NCI-H2029 (cell line): ENCODE data around the gene PDCD6IP.

ENCODE experiments used
- DNase-seq: peaks from one replicate; lab custom pipeline; 2025; lab: John Stamatoyannopoulos, UW

The PDCD6IP gene

DNA sequence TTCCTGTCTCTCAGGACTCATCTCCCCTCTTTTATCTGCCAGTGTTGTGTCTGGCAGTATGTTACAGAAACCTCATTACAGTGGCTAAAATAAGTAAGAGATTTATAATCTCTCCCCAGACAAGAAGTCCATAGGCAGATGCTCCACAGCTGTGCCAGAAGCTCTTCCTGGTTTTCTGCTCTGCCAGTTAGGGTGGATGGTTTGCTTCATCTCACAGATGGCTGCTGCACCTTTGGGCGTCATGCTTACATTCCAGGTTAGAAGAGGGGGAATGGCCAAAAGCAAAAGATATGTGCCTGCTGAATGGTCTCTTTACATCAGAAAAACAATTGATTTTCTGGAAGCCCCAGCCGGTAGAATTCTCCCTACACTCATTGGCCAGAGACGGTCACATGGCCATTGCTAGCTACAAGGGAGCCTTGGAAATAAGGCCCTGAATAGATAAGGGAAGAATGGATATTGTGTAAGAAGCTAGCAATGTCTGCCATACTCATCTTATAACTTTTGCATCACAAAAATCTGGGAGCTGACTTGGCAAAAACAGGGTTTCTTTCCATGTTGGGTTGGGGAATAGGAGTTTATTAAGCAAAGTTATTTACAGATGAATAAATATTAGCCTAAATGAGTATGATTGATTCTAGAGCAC, 91.1 kb downstream of the PDCD6IP start:
- no peak for DNase-seq

- no peak for DNase-seq
Measured at GRCh38 chr3:33892655-33893054, 94.2 kb downstream of the PDCD6IP start.

GRCh38 chr3:33895658-33896057, 97.2 kb downstream of the PDCD6IP start:
- DNase-seq = no peak

GRCh38 chr3:33897306-33897705, 98.9 kb downstream of the PDCD6IP start:
- DNase-seq = no peak

GRCh38 chr3:33898901-33899300, 100.5 kb downstream of the PDCD6IP start:
- no peak for DNase-seq

DNA sequence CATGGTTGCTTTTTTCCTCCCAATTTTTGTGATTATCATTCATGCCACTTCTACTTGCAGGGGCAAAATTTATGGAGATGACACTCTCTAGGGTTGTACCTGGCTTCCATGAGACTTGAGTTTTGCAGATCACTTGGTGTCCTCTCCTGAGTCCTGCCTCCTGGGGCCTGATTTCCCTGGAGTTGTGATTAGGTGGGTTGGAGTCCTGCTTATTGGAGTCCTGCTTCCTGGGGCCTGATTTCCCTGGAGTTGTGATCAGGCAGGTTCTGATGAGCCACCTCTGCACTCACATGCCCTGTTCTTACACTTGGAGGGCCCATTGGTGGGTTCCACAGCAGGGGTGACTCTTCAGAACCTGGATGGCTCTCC, 102.0 kb downstream of the PDCD6IP start:
- DNase-seq = no peak

DNA sequence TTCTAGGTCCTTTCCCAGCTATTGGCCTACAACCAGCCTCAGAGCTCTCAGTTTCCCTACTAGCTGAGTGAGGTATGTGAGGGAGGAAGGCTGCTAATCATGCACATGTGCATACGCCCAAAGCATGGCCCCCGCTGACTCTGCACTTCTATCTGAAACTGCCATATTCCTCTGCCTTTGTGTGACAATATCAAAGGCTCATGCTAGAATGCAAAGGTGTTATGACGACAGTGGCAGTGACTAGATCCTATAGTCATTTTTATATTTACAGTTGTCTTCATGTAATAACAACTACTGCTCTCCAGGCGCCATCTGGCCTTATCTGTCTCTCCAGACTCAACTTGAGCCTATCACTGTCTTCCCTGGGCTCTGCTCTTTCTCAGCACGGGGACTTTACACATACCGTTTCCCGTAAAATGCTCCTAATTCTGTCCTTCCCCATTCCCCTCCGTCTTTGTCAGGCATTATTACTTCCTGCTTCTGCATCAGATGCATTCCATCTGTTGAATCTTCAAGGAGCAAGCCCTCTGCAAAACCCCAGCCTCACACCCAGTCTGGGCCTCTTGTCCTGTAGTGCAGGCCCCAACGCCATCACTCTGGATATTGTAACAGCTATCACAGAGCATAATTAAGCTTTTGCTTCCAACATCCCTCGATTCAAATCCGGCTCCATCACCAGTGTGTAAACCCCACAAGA, 102.5 kb downstream of the PDCD6IP start:
- no peak for DNase-seq

- DNase-seq = no peak
Measured at GRCh38 chr3:33901862-33902563, 103.6 kb downstream of the PDCD6IP start.

DNA sequence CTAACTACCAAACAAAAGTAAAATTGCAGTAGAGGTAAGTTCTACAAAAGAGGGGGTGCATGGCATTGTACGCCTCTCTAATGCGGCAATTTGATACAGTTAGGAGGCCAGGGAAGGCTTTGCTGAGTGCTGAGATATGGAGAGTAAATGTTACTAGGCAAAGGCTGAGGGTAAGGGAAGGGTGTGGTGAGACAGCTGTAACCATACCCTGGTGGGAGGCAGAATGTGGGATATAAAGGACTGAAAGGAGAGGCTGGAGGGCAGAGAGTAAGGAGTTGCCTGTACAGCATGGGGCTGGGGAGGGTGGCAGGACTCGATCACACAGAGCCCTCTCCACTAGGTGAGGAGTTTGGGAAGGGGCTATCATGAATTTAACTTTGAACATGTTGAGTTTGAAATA, 106.3 kb downstream of the PDCD6IP start:
- DNase-seq = no peak

DNA sequence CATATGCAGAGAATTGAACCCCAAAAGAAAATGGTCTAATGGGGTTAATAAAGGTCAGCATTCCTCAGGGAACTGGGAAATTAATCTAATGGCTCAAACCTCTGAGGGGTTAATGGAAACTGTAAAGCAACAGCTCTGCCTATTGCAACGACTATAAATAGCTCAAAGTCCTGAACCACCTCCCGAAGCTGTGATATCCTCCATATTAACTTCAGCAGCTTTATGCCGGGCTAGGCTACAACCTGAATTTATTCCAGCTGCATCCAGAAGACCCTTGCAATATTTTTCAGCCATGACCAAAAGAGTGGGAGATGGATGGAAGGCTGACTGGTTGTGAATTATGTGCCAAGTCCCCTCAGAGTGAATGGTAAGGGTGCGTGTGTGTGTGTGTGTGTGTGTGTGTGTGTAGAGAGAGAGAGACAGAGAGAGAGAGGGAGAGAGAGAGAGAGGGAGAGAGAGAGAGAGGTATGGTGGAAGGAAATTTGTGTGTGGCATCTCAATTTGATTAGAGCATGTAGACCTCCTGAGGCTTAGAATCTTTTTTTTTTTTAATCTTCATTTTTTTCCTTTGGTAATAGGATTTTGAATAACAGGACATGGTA, 109.9 kb downstream of the PDCD6IP start:
- DNase-seq = no peak

GRCh38 chr3:33909547-33909946, 111.1 kb downstream of the PDCD6IP start:
- DNase-seq = no peak

GRCh38 chr3:33910031-33910430, 111.6 kb downstream of the PDCD6IP start:
- DNase-seq = no peak

- no peak for DNase-seq
Measured at GRCh38 chr3:33911525-33912322, 113.3 kb downstream of the PDCD6IP start.

DNA sequence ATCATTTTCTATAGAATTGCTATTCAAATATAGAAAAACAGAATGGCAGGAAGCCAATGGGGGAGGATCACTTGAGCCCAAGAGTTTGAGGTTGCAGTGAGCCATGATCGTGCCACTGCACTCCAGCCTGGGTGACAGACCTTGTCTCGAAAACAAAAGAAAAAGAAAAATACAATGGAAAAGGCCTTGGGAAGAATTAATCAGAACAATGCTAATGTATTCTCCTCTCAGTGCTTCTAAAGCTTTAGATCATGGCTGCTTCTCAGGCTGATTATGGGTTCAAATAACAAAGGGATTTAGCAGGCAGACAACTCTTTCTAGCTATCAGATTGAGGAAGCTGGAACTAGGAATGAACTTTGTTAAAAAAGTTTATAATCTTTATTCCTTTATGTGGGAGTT, 115.8 kb downstream of the PDCD6IP start:
- DNase-seq = no peak

DNA sequence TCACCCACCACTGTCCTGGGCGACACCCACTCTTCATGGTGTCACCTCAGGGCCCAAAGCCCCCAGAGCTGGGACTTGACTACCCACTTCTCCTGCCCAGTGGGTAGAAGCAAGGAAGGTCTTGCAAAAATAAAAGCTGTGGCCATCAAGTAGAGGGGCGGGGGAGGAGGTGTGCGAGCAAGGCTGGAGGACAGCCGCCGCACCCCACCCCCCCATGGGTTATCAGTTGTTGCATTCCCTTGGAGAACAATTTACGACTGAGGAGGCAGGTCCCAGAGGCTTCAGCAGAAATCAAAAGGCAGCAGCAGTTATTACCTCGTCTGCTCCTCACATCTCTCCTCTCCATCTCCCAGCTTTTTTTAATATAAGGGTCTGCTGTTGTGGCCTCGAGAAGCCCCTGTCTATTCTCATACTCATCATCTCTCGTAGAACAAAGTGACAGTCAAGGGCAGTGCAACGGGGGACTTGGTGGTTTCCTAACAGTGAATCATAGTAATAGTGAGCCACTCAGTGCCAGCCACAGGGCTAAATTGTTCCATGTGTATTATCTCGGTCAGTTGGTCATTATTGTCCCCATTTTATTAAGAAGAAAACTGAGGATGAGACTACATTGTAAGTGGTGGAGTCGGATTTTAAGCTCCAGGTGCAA, 116.4 kb downstream of the PDCD6IP start:
- DNase-seq = no peak

DNA sequence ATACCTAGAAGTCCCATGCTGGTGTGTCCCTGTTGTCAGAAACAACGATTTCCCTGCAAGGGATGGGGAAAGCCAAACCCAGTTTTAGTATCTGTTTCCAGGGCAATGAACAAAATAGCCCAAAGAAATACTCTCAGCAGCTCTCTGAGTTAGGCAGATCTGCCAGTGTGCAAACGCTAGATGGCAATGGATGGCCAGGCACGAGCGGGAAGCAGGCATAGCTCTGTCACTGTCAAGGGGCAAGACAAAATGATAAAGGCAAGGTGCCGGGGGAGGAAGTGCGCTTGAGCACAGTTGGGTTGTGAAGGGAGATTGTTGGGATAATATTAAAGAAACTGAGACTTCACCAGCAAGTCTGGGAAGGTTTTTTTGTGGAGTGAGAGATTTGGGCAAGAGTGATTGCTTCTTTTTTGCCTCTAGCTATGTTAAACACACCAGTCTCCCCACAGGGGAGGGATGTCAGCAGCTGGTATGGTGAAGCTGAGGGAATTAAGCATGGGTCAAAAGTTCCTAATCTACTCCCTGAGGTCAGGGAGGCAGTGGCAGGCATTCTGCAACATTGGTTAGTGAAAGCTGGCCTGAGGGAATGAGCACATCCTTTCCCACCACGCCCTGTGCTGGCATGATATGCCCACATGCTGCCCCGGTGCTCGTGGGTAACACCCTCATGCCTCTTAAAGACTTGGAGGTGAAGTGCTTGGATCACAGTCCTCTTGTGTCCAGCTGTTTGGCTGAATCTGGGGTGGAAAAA, 117.5 kb downstream of the PDCD6IP start:
- DNase-seq = no peak

GRCh38 chr3:33918126-33918756, 119.8 kb downstream of the PDCD6IP start:
- no peak for DNase-seq
